Loucy (cell line): ENCODE results near the gene AHI1.

ENCODE experiments used
- EZH2phosphoT487 ChIP-seq: fragments of 200-600 bp; IDR thresholded peaks from 2 replicates; pipeline ENCODE4 v1.6.1; 2018; ENCODE audit warnings: antibody characterized with exemption, mild to moderate bottlenecking, moderate library complexity, borderline replicate concordance
- TF ChIP-seq, protein P1 (sequence below): fragments of 200-600 bp; sonication (generic); conservative IDR thresholded peaks from 2 replicates; pipeline ENCODE4 v1.5.1; 2014; ENCODE audit warnings: mild to moderate bottlenecking, antibody characterized with exemption, low read length

DNA sequence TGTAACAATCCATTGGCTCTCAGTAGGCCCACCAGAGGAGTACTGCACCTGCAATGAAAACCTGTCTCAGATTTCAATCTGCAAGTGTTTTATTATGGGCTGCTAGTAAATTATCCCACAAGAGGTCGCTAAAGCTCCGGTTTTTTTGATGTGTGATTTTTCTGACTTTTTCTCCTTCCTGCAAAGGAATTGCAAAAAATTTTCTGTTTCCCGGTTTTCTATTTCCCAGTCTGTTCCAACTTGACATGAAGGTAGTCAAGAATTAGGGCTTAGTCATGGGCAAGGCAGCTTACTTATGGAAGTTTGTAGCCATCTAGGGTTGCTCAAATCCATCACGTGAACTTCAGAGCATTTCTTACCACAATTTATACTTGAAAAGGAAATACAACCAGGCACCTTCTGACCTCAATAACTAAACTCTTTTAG is 38.5 kb upstream of the AHI1 start:
- TF ChIP-seq, protein P1, sequence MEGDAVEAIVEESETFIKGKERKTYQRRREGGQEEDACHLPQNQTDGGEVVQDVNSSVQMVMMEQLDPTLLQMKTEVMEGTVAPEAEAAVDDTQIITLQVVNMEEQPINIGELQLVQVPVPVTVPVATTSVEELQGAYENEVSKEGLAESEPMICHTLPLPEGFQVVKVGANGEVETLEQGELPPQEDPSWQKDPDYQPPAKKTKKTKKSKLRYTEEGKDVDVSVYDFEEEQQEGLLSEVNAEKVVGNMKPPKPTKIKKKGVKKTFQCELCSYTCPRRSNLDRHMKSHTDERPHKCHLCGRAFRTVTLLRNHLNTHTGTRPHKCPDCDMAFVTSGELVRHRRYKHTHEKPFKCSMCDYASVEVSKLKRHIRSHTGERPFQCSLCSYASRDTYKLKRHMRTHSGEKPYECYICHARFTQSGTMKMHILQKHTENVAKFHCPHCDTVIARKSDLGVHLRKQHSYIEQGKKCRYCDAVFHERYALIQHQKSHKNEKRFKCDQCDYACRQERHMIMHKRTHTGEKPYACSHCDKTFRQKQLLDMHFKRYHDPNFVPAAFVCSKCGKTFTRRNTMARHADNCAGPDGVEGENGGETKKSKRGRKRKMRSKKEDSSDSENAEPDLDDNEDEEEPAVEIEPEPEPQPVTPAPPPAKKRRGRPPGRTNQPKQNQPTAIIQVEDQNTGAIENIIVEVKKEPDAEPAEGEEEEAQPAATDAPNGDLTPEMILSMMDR = peak; percentile 92
- no peak for TF ChIP-seq EZH2phosphoT487
